ENCODE results near the gene FBXO38.
A peak's percentile ranks its signal among the peaks of the same experiment; 100 is the strongest.

Gene FBXO38

DNA sequence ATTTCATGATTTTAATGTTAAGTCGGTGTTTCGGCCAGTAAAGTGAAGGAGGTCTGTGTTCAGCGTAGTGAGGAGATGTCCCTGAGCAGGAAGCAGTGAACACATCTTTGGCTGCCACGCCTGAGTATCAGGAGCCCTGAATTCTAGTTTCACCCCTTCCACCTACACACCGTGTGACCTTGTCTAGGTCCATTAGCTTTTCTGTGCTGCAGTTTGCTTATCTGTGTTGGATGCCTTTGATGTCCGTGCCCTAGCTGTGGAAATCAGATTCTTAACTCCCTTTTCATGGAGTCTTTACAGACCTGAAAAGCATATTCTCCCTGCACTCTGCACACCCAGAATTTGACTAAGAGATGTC, 601 bp downstream of the FBXO38 start:
- no peak for DNase-seq

- no peak for DNase-seq
Measured at GRCh38 chr5:148385094-148385493, 1.3 kb downstream of the FBXO38 start.

DNA sequence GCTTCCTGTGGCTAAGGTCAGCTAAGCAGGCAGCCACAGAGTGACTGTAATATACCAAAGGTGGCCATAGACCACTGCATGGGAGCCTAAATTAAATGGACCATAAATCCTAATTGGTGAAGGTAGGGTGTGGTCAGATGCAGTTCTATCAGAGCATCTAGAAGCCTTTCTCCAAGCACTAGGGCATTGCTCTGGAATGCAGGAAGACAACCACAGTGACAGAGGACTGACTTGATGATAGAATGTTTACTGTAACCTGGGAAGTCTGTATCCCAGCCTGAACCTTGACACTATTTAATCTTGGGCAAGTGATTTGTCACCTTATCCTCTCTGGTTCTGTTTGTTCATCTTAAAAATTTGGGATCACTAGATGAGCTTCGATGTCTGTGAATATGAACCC, 2.3 kb downstream of the FBXO38 start:
- DNase-seq = no peak

DNA sequence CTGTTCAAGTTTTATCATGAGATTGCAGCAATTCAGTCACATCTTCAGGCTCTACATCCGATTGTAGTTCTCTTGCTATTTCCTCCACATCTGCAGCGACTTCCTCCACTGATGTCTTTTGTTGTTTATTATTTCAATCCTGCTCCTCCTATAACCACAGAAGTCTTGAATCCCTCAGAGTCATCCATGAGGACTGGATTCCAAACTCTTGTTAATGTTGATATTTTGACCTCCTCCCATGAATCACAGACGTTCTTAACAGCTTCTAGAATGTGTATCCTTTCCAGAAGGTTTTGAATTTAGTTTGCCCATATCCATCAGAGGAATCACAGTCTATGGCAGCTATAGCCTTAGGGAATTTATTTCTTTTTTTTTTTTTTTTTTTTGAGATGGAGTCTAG, 3.6 kb downstream of the FBXO38 start:
- DNase-seq = no peak

DNA sequence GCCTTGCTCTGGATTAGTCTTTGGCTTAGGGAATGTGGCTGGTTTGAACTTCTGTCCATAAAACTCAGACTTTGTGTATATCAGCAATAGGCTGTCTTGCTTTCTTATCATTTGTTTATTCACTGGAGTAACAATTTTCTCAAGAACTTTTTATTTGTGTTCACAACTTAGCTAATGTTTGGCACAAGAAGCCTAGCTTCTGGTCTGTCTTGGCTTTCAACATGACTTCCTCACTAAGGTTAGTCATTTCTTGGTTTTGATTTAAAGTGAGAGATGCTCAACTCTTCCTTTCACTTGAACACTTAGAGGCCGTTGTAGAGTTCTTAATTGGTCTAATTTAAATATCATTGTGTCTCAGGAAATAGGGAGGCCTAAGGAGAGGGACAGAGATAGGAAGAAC, 4.9 kb downstream of the FBXO38 start:
- DNase-seq = no peak

DNA sequence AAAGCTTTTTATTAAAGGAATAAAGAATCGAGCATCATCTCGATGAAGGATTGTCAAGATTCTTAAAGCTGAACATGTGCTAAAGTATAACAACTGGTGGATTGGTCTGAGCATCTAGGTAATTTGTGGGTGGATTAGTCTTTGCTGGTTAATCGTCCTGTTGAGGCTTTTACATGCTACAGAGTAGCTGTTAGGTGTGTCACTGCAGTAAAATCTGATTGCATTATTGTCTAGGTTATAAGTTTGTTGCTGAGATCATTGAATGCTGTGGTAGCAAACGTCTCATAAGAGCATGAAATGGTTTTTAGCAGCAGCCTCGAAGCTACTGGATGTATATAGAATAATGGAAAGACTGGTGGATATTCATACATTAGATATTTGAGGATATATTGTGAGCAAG, 7.2 kb downstream of the FBXO38 start:
- no peak for DNase-seq

DNA sequence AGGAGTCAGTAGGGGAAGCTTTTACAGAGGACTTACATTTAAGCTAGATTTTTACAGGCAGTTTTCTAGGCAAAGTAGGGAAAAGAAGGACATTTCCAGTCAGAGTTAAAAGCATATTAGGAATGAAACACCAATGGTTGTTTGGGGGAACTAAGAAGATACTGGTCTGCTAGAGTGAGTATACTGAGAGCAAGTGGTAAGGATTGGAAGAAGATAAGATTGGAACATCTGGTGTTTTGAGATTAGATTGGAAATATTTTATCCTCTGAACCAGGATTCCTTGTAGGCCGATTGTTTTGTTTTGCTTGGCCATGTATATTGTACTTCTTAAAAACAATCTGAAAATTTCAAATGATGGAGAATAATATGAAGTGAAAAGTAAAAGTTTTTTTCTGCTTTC, 7.7 kb downstream of the FBXO38 start:
- no peak for DNase-seq

GRCh38 chr5:148393390-148393741, 9.6 kb downstream of the FBXO38 start:
- DNase-seq = peak; percentile 84 to 85

DNA sequence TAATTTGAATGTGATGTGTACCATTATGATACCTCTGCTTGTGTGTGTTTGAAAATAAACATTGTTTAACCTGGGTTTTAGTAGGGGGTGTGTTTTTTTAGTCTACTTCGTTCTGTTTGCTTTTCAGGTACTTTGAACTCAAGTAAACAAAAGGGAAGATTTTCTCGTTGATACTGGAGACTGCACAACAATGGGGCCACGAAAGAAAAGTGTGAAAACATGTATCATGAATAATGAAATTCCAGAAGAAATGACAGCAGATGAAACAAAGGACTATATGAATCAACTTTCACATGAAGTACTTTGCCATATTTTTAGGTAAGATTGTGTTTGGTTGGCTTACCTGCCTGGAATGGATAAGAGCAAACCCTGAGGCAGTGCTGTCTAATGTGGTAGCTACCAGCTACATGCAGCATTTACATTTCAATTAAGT, 10.8 kb downstream of the FBXO38 start:
- DNase-seq = peak in 1 of 2 experiments; percentile 14

- DNase-seq = no peak
Measured at GRCh38 chr5:148395031-148395430, 11.3 kb downstream of the FBXO38 start.

- no peak for DNase-seq
Measured at GRCh38 chr5:148397968-148398595, 14.3 kb downstream of the FBXO38 start.

DNA sequence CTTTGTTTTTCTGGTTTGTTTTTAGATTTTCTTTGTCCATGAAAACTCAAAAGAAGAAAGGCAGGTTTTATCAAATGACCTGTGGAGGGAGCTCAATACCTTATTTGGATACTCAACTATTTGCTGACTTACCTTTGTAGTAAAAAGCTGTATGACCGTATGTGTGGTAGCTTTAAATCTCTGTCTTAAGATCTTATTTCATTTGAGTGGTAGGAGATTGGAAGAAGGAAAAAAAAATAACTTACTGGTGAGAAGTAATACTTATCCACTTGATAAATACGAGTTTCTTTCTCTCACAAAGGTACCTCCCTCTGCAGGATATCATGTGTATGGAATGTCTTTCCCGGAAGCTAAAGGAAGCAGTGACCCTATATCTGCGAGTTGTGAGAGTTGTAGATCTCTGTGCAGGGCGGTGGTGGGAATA, 15.0 kb downstream of the FBXO38 start:
- no peak for DNase-seq

- DNase-seq = no peak
Measured at GRCh38 chr5:148401604-148402003, 17.8 kb downstream of the FBXO38 start.

DNA sequence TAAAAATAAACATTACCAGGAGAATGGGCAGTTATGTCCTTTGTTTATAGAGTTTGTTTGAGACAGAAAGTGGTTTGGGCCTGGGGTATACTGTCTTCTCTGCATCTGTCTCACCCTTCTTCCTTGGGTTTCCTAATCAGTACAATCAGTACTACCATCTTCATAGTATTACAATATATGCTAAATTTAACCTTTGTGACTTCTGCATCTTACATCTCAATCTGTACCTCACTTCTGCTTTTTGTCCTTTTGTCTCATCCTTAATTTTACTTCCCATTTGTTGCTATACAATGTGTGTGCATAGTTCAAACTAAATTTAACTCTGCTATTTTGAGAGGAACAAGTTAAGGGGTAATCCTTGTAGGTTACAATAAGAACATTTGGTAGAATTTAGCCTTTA, 19.6 kb downstream of the FBXO38 start:
- no peak for DNase-seq

- no peak for DNase-seq
Measured at GRCh38 chr5:148406406-148406805, 22.6 kb downstream of the FBXO38 start.

- no peak for DNase-seq
Measured at GRCh38 chr5:148408092-148408491, 24.3 kb downstream of the FBXO38 start.

GRCh38 chr5:148412124-148412523, 28.4 kb downstream of the FBXO38 start:
- DNase-seq = no peak

DNA sequence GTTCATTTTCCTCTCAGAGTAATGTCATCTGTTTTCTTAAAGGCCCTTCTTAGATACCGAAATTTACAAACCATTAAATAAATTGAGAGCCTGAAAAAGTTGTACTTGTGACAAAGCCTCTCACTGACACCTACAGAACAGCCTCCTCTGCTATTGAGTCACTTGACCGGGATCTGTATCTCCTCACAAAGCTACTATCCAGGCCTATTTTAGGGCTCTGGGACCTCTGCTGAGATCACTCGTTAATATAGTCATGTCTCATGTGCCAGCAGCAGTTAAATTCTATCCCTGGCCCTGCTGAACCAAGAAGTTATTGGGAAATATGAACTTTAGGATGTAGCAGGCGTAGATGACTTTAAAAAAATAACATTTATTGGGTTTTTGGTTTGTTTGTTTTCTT, 31.1 kb downstream of the FBXO38 start:
- no peak for DNase-seq

GRCh38 chr5:148416416-148416815, 32.7 kb downstream of the FBXO38 start:
- DNase-seq = no peak

GRCh38 chr5:148416921-148417320, 33.2 kb downstream of the FBXO38 start:
- DNase-seq = no peak

- no peak for DNase-seq
Measured at GRCh38 chr5:148418511-148418910, 34.8 kb downstream of the FBXO38 start.

DNA sequence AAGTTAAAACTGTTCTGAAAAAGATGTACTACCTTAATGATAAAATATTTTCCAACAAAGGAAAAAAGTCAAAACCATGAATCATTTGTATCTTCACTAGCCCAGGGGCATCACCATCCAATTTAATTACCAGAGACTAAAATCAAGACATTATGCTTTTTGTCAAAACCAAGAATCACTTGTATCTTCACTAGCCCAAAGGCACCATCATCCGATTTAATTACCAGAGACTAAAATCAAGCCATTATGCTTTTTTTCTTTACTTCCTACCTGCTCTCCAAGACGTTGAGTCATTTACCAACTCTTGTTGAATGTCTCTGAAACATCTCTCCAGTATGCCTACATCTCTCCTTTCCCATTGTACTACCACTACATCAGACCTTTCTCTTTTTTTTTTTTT, 37.9 kb downstream of the FBXO38 start:
- no peak for DNase-seq

- DNase-seq = no peak
Measured at GRCh38 chr5:148425808-148426207, 42.0 kb downstream of the FBXO38 start.

DNA sequence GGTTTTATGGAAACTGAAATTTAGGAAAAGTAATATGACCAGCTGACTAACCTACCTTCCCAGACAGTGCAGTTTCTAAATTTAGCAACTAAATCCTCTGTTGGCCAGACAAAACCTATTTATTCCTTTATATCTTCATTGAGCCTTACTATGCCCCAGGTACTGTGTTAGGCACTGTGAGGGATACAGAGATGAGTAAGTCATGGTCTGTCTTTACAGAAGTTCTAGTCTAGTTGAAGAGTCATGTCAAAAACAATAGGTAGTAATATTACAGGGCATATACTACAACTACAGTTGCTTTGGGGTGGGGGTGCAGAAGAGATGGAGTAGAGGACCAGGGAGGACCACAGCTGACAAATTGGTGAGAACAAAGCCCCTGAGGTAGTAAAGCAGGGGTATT, 42.8 kb downstream of the FBXO38 start:
- no peak for DNase-seq

DNA sequence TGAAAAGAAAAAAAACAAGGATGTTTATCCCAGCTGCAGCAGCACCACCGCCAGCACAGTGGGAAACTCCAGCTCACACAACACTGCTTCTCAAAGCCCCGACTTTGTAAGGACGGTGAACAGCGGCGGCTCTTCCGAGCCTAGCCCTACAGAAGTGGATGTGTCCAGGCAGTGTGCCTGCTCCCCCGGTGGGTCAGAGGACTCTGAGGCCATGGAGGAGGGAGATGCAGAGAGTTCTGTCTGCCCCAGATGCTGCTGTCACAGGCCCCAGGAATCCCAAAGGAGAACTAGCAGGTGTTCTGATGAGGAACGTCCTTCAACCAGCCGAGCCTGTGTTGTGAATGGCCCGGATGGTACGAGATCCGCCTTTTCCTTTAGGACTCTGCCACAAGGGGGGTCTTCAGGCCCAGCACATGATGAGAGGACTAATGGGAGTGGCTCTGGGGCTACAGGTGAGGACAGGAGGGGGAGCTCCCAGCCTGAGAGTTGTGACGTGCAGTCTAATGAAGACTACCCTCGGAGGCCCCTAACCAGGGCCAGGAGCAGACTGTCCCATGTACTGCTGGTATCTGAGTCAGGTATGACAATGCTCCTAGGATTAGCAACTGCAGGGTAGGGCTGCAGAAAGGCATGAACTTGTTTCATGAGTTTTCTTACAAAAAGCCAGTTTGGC, 43.7 kb downstream of the FBXO38 start:
- no peak for DNase-seq

Data from NCI-H1930 (cell line).